ENCODE measurements around the gene TNFRSF8. TPM values are rescaled to one million over a fixed set of nuclear protein-coding genes. Genes with fewer than 3 reads are reported as not detected.

Gene TNFRSF8
- total and polyA plus RNA-seq, 2 donors (not counting 1 experiment from before 2014, with no cell fraction given) = 0.36 to 0.57 TPM

DNA sequence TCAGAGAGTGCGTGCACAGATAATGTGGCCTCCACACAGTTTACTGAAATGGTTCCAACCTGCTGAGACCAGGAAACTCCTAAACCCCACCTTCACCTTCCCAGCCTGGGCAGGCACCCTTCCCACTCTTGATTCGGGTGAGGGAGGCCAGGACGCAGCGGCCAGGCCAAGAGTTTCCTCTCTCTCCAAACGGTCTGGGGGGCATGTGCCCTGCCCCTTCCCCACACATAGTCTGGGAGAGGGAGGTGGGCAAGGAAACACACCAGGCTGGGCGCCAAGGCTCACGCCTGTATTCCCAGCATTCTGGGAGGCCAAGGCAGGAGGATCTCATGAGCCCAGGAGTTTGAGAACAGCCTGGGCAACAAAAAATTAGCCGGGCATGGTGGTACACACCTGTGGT is 9.6 kb downstream of the TNFRSF8 start:
- ATAC-seq (ENCODE audit: low read depth) (no peak), DNase-seq (no peak)
- Mint-ChIP-seq H3K9me3 (ENCODE audit: insufficient read depth) (no peaks in the 10 kb centered on the region), H3K27ac (no peak overlapping the region), H3K4me3 (no peak overlapping the region), H3K27me3 (peaks cover 9% of the 10 kb centered on the region), H3K4me1 (peaks cover 22% of the 10 kb centered on the region)
- H3K4me3 ChIP-seq (ENCODE audit: control extremely low read depth in 1 of 5, extremely low read depth in 1 of 5, insufficient read depth in 1 of 5, low read depth in 2 of 5, low read length in 4 of 5) = no peak overlapping the region
- TF ChIP-seq EZH2 (IDR thresholded peaks at IDR 0.05; ENCODE audit: borderline replicate concordance, insufficient read depth, low read depth, low read length, poor library complexity, severe bottlenecking) = no peak
- TF ChIP-seq, protein P1, sequence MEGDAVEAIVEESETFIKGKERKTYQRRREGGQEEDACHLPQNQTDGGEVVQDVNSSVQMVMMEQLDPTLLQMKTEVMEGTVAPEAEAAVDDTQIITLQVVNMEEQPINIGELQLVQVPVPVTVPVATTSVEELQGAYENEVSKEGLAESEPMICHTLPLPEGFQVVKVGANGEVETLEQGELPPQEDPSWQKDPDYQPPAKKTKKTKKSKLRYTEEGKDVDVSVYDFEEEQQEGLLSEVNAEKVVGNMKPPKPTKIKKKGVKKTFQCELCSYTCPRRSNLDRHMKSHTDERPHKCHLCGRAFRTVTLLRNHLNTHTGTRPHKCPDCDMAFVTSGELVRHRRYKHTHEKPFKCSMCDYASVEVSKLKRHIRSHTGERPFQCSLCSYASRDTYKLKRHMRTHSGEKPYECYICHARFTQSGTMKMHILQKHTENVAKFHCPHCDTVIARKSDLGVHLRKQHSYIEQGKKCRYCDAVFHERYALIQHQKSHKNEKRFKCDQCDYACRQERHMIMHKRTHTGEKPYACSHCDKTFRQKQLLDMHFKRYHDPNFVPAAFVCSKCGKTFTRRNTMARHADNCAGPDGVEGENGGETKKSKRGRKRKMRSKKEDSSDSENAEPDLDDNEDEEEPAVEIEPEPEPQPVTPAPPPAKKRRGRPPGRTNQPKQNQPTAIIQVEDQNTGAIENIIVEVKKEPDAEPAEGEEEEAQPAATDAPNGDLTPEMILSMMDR (IDR thresholded peaks at IDR 0.05) = no peak
- no peaks in the 10 kb centered on the region for H3K36me3 ChIP-seq (replicated peaks in 1 of 2; ENCODE audit: control extremely low read depth in 1 of 2, control insufficient read depth in 1 of 2, extremely low read depth in 1 of 2, insufficient read depth in 2 of 2, low read length in 1 of 2)
- peaks cover 0 to 3% (median 0%) of the 10 kb centered on the region in 3 donors for H3K9me3 ChIP-seq (ENCODE audit: control extremely low read depth in 1 of 3, control insufficient read depth in 2 of 3, insufficient read depth in 1 of 3, low read length in 2 of 3)
- ChIA-PET CTCF (no interaction called here), POLR2A (no interaction called here)
- peaks cover 0 to 17% (median 3%) of the 10 kb centered on the region in 4 experiments for H3K27me3 ChIP-seq (replicated peaks in 1 of 4; ENCODE audit: control extremely low read depth in 1 of 4, control insufficient read depth in 3 of 4, insufficient read depth in 4 of 4, low read length in 3 of 4)
- H3K79me2 ChIP-seq (ENCODE audit: control insufficient read depth, insufficient read depth, low read length) = no peaks in the 10 kb centered on the region
- H2AFZ ChIP-seq (ENCODE audit: insufficient read depth, low read depth, low read length, poor library complexity, severe bottlenecking) = no peak overlapping the region
- H3K4me2 ChIP-seq (replicated peaks; ENCODE audit: low read depth, low read length, poor library complexity, severe bottlenecking) = no peak overlapping the region
- H3K27ac ChIP-seq (ENCODE audit: low read length in 2 of 2) = no peak overlapping the region
- intact Hi-C loops (cut with micrococcal nuclease) = no loop called here
- WGBS (ENCODE audit: insufficient coverage) = 96% methylated on average over 7 of the region's 8 CpGs
- H3K4me1 ChIP-seq (ENCODE audit: control insufficient read depth in 2 of 2, insufficient read depth in 2 of 2, low read length in 2 of 2) = peaks cover 0 to 12% of the 10 kb centered on the region in 2 donors
- no peaks in the 10 kb centered on the region for H4K20me1 ChIP-seq (ENCODE audit: control insufficient read depth, insufficient read depth, low read length, poor library complexity, severe bottlenecking)
- no peak overlapping the region for H3K9ac ChIP-seq (ENCODE audit: low read length)

DNA sequence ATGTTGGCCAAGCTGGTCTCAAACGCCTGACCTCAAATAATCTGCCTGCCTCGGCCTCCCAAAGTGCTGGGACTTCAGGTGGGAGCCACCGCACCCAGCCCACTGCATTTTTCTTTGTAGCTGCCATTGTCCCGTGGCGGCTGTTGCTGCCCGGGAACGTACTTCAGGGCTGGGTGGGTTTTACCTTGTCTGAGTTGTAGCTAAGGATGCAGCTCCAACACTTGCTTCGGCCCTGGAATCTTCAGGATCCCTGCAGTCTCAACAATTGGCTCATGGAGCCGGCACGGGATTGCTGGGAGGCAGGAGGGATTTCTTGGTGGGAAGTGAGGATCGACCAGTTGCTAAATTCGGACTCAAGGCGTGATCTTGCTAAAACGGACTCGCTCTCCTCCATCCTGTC is 10.7 kb downstream of the TNFRSF8 start:
- 92% methylated on average over 14 of the region's 15 CpGs for WGBS (ENCODE audit: insufficient coverage)

More for the DNA sequence above, 10.7 kb downstream of the TNFRSF8 start:
- Mint-ChIP-seq H3K27me3 (peaks cover 12% of the 10 kb centered on the region), H3K27ac (no peak overlapping the region), H3K4me3 (no peak overlapping the region), H3K4me1 (peaks cover 21% of the 10 kb centered on the region), H3K9me3 (ENCODE audit: insufficient read depth) (no peaks in the 10 kb centered on the region)
- DNase-seq (no peak), ATAC-seq (ENCODE audit: low read depth) (no peak)
- Histone ChIP-seq H3K9me3 (ENCODE audit: control extremely low read depth in 1 of 3, control insufficient read depth in 2 of 3, insufficient read depth in 1 of 3, low read length in 2 of 3) (peaks cover 0 to 3% (median 0%) of the 10 kb centered on the region in 3 donors), H3K36me3 (replicated peaks in 1 of 2; ENCODE audit: control extremely low read depth in 1 of 2, control insufficient read depth in 1 of 2, extremely low read depth in 1 of 2, insufficient read depth in 2 of 2, low read length in 1 of 2) (no peaks in the 10 kb centered on the region), H3K4me1 (ENCODE audit: control insufficient read depth in 2 of 2, insufficient read depth in 2 of 2, low read length in 2 of 2) (peaks cover 0 to 10% of the 10 kb centered on the region in 2 donors), H3K4me3 (ENCODE audit: control extremely low read depth in 1 of 5, extremely low read depth in 1 of 5, insufficient read depth in 1 of 5, low read depth in 2 of 5, low read length in 4 of 5) (no peak overlapping the region), H3K9ac (ENCODE audit: low read length) (no peak overlapping the region), H4K20me1 (ENCODE audit: control insufficient read depth, insufficient read depth, low read length, poor library complexity, severe bottlenecking) (no peaks in the 10 kb centered on the region), H3K27ac (ENCODE audit: low read length in 2 of 2) (no peak overlapping the region), H3K27me3 (replicated peaks in 1 of 4; ENCODE audit: control extremely low read depth in 1 of 4, control insufficient read depth in 3 of 4, insufficient read depth in 4 of 4, low read length in 3 of 4) (peaks cover 0 to 14% (median 4%) of the 10 kb centered on the region in 4 experiments), H3K4me2 (replicated peaks; ENCODE audit: low read depth, low read length, poor library complexity, severe bottlenecking) (no peak overlapping the region), H2AFZ (ENCODE audit: insufficient read depth, low read depth, low read length, poor library complexity, severe bottlenecking) (no peak overlapping the region), H3K79me2 (ENCODE audit: control insufficient read depth, insufficient read depth, low read length) (no peaks in the 10 kb centered on the region)
- CTCF ChIA-PET = no interaction called here
- POLR2A ChIA-PET = interaction anchor here (0.5 kb wide), 1 partner anchor 22 kb away, joined by 3 read pairs; no protein-coding TSS in a partner anchor
- TF ChIP-seq, protein P1 (IDR thresholded peaks at IDR 0.05) = no peak
- no peak for TF ChIP-seq EZH2 (IDR thresholded peaks at IDR 0.05; ENCODE audit: borderline replicate concordance, insufficient read depth, low read depth, low read length, poor library complexity, severe bottlenecking)
- intact Hi-C loops (cut with micrococcal nuclease) = no loop called here
